Measurements from ENCODE around the gene TSPAN14. TPM values are rescaled to one million over a fixed set of nuclear protein-coding genes. Genes with fewer than 3 reads are reported as not detected.

The TSPAN14 gene
- total and polyA plus RNA-seq, 2 of the 8 experiments (the other 6 are each of a cell fraction or from before 2014, with no cell fraction given), result 47.4 to 57.8 TPM

DNA sequence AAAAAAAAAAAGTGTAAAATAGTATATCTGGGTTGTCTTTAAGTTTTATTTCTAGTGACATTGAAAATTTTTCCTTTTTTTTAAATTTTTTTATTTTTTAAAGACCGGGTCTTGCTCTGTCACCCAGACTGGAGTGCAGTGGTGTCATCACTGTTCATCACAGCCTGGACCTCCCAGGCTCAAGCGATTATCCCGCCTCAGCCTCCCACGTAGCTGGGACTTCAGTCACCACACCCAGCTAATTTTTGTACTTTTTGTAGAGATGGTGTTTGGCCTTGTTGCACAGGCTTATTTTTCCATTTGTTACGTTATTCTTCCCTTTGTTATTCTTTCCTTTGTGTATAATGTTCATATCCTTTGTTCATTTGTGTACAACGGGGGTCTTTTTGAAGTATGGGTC lies 30.1 kb downstream of the TSPAN14 start (continued):
- TF ChIP-seq SIX5 (IDR thresholded peaks at IDR 0.05; ENCODE audit: low read depth, low read length), result no peak
- no peak for TF ChIP-seq EZH2 (IDR thresholded peaks at IDR 0.05; ENCODE audit: low read depth, low read length, severe bottlenecking)
- TF ChIP-seq ATF2 (IDR thresholded peaks at IDR 0.05; ENCODE audit: low read length), result no peak
- TF ChIP-seq MAX (IDR thresholded peaks at IDR 0.05), result no peak
- TF ChIP-seq TAF7 (optimal IDR thresholded peaks at IDR 0.05; ENCODE audit: borderline replicate concordance, low read depth, low read length), result no peak
- TF ChIP-seq CBX8 (IDR thresholded peaks at IDR 0.05; ENCODE audit: borderline replicate concordance, low read depth, low read length), result no peak
- TF ChIP-seq SP4 (IDR thresholded peaks at IDR 0.05; ENCODE audit: low read length), result no peak
- TF ChIP-seq POLR2A (IDR thresholded peaks at IDR 0.05; ENCODE audit: control extremely low read depth in 1 of 2, low read depth in 2 of 2, low read length in 2 of 2), result no peak
